T-helper 2 cell treated with Interferon-gamma antibody and Interleukin-4, amounts not matched to agents 5 μg/mL and 100 μg/mL, for 36 hours (primary cell): Measurements from ENCODE around the gene POLR1G.

Experiments
- DNase-seq: peaks from one replicate; pipeline ENCODE4 v3.0.0; 2021; ENCODE audit warnings: low spot score
- H3K27ac Mint-ChIP-seq: one replicate; pipeline ENCODE4 v1.8.0; 2021; ENCODE audit warnings: mild to moderate bottlenecking, mixed read lengths
- H3K27me3 Mint-ChIP-seq: one replicate; pipeline ENCODE4 v1.8.0; 2021; ENCODE audit warnings: low read depth, mixed read lengths
- H3K36me3 Mint-ChIP-seq: one replicate; pipeline ENCODE4 v1.8.0; 2021; ENCODE audit warnings: low read depth, mixed read lengths
- H3K4me1 Mint-ChIP-seq: one replicate; pipeline ENCODE4 v1.8.0; 2021; ENCODE audit warnings: low read depth, mixed read lengths
- H3K4me3 Mint-ChIP-seq: one replicate; pipeline ENCODE4 v1.8.0; 2022; ENCODE audit warnings: mild to moderate bottlenecking, moderate library complexity, mixed read lengths
- H3K9me3 Mint-ChIP-seq: one replicate; pipeline ENCODE4 v1.8.0; 2021; ENCODE audit warnings: mixed read lengths

The POLR1G gene

DNA sequence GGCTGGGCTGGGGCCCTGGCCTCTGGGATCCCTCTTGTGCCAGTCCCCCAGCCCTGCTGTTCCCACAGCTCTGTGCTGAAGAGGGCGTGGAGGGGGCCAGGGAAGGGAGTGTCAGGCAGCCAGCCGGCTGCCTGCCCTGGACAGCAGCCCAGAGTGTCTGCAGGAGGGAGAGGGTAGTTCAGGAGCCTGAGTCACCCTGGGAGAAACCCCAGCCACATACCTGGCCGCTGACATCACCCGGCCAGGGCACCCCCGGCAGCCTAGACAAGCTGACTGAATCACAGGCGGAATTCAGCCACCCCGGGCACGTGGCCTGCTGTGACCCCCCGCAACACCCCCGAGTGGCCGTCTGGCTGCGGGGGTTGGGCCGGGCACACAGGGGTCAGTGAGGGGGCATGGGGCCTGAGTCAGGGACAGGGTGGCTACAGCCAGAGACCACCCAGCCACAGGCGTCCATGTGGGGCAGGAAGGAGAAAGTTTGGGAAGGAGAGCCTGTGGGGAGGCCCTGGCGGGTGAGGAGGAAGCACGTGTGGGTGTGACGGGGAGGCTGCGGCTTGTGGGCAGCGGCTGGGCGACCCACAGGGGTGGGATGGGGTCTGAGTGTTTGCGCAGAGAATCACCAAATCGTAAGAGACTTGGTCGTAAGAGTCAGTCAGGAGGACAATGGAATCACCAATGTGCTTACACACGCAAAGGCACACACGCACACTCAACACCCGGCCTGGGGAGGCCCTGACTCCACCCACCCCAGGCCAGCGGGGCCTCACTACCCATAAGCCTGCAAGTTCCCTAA is 49.5 kb downstream of the POLR1G start:
- Mint-ChIP-seq H3K4me3 (no peak overlapping the region), H3K9me3 (no peaks in the 10 kb centered on the region), H3K36me3 (no peaks in the 10 kb centered on the region), H3K4me1 (peaks cover 29% of the 10 kb centered on the region), H3K27me3 (peaks cover 11% of the 10 kb centered on the region), H3K27ac (no peak overlapping the region)
- peak; percentile 72 for DNase-seq

DNA sequence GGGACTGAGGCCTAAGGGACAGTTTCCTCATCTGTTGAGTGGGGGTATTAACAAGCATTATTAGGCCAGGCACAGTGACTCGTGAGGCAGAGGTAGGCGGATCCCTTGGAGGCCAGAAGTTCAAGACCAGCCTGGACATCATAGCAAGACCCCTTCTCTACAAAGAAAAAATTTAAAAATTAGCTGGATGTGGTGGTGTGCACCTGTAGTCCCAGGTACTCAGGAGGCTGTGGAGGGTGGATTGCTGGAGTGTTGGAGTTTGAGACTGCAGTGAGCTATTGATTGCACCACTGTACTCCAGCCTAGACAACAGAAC is 50.0 kb downstream of the POLR1G start:
- Mint-ChIP-seq H3K4me3 (no peak overlapping the region), H3K9me3 (no peaks in the 10 kb centered on the region), H3K36me3 (no peaks in the 10 kb centered on the region), H3K27ac (no peak overlapping the region), H3K4me1 (peaks cover 24% of the 10 kb centered on the region), H3K27me3 (peaks cover 14% of the 10 kb centered on the region)
- no peak for DNase-seq

DNA sequence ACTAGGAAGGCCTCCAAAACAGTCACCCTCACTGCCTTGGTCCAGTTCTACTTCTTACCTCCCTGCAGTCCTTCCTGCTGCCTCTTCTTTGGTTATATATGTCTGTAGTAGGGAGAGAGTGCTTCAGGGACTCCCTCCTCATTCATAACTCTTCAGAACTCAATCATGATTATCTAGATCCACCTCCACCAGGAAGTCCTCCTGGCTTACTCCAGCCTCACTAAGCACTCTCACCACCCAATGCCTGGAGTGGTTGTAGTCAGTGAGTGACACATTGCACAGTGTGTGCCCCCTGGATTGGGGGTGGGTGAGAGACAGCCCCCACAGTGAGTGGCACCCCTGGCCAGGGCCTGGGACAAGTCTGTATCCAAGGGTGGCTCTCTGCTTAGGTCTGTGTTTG is 51.3 kb downstream of the POLR1G start:
- Mint-ChIP-seq H3K27me3 (peaks cover 14% of the 10 kb centered on the region), H3K27ac (no peak overlapping the region), H3K9me3 (no peaks in the 10 kb centered on the region), H3K4me3 (no peak overlapping the region), H3K36me3 (no peaks in the 10 kb centered on the region), H3K4me1 (peaks cover 17% of the 10 kb centered on the region)
- DNase-seq, result no peak
